ENCODE results near the gene PIP4K2A.

GRCh38 chr10:22620140-22620857 lies 94.1 kb downstream of the PIP4K2A start:
- TF ChIP-seq, protein P1, sequence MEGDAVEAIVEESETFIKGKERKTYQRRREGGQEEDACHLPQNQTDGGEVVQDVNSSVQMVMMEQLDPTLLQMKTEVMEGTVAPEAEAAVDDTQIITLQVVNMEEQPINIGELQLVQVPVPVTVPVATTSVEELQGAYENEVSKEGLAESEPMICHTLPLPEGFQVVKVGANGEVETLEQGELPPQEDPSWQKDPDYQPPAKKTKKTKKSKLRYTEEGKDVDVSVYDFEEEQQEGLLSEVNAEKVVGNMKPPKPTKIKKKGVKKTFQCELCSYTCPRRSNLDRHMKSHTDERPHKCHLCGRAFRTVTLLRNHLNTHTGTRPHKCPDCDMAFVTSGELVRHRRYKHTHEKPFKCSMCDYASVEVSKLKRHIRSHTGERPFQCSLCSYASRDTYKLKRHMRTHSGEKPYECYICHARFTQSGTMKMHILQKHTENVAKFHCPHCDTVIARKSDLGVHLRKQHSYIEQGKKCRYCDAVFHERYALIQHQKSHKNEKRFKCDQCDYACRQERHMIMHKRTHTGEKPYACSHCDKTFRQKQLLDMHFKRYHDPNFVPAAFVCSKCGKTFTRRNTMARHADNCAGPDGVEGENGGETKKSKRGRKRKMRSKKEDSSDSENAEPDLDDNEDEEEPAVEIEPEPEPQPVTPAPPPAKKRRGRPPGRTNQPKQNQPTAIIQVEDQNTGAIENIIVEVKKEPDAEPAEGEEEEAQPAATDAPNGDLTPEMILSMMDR (IDR thresholded peaks at IDR 0.05): no peak
- peak in 1 of 2 donors; percentile 24 for TF ChIP-seq POLR2A (IDR thresholded peaks at IDR 0.05)
